Measurements from ENCODE around the gene FRA10AC1.

DNA sequence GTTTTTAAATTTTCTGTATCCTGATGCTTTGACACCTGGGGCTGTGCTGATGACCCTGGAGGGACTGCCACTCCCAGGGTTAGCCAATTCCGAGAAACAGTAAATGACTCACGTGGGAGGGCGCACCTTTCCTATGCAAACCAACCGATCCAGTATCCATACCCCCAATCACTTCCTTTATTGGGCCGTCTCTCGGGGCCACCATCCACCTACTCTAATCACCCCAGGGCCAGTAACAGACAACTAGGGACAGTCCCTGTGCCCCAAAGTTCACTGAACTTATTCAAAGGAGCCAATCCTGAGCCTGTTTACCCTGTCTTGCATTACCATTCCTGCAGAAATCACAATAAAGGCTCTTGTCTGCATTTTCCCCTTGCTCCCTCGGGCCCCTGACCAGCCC, 48.7 kb upstream of the FRA10AC1 start:
- TF ChIP-seq SIN3A (IDR thresholded peaks at IDR 0.05; ENCODE audit: borderline replicate concordance, insufficient read depth, low read depth, low read length) (no peak), POLR2AphosphoS5 (IDR thresholded peaks at IDR 0.05; ENCODE audit: low read depth, low read length) (no peak)
- TF ChIP-seq, protein P1, sequence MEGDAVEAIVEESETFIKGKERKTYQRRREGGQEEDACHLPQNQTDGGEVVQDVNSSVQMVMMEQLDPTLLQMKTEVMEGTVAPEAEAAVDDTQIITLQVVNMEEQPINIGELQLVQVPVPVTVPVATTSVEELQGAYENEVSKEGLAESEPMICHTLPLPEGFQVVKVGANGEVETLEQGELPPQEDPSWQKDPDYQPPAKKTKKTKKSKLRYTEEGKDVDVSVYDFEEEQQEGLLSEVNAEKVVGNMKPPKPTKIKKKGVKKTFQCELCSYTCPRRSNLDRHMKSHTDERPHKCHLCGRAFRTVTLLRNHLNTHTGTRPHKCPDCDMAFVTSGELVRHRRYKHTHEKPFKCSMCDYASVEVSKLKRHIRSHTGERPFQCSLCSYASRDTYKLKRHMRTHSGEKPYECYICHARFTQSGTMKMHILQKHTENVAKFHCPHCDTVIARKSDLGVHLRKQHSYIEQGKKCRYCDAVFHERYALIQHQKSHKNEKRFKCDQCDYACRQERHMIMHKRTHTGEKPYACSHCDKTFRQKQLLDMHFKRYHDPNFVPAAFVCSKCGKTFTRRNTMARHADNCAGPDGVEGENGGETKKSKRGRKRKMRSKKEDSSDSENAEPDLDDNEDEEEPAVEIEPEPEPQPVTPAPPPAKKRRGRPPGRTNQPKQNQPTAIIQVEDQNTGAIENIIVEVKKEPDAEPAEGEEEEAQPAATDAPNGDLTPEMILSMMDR (IDR thresholded peaks at IDR 0.05): no peak
- TF ChIP-seq, protein P2, sequence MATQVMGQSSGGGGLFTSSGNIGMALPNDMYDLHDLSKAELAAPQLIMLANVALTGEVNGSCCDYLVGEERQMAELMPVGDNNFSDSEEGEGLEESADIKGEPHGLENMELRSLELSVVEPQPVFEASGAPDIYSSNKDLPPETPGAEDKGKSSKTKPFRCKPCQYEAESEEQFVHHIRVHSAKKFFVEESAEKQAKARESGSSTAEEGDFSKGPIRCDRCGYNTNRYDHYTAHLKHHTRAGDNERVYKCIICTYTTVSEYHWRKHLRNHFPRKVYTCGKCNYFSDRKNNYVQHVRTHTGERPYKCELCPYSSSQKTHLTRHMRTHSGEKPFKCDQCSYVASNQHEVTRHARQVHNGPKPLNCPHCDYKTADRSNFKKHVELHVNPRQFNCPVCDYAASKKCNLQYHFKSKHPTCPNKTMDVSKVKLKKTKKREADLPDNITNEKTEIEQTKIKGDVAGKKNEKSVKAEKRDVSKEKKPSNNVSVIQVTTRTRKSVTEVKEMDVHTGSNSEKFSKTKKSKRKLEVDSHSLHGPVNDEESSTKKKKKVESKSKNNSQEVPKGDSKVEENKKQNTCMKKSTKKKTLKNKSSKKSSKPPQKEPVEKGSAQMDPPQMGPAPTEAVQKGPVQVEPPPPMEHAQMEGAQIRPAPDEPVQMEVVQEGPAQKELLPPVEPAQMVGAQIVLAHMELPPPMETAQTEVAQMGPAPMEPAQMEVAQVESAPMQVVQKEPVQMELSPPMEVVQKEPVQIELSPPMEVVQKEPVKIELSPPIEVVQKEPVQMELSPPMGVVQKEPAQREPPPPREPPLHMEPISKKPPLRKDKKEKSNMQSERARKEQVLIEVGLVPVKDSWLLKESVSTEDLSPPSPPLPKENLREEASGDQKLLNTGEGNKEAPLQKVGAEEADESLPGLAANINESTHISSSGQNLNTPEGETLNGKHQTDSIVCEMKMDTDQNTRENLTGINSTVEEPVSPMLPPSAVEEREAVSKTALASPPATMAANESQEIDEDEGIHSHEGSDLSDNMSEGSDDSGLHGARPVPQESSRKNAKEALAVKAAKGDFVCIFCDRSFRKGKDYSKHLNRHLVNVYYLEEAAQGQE (IDR thresholded peaks at IDR 0.05; ENCODE audit: insufficient read depth in 1 of 2, low read depth in 2 of 2, low read length in 1 of 2): no peak

Measured in Panc1 (cell line).